Thoracic aorta (tissue), 2 donors: ENCODE data around the gene HS1BP3. TPM values are rescaled to one million over a fixed set of nuclear protein-coding genes. Genes with fewer than 3 reads are reported as not detected.

Source experiments
- ATAC-seq: fragments of 150-250 bp; one replicate; pipeline ENCODE4 v1.8.0; 2017; ENCODE audit warnings: low read depth; ENCODE audit not compliant: insufficient number of reproducible peaks, low FRiP score
- DNase-seq: peaks from one replicate; pipeline ENCODE4 v3.0.0-alpha.2; 2020; ENCODE audit warnings: low spot score
- H3K27ac ChIP-seq, 2 donors: fragments of 200-600 bp; sonication (generic); 1 replicate in 1 of 2; 2 replicates in 1 of 2; pipeline ENCODE4 v1.5.1; 2016; ENCODE audit warnings: mild to moderate bottlenecking in 2 of 2, moderate library complexity in 2 of 2
- H3K27me3 ChIP-seq: fragments of 200-600 bp; sonication (generic); replicated peaks from 2 replicates; pipeline ENCODE4 v1.6.0; 2016; ENCODE audit warnings: mild to moderate bottlenecking; ENCODE audit not compliant: insufficient read depth
- H3K36me3 ChIP-seq: fragments of 200-600 bp; sonication (generic); one replicate; pipeline ENCODE4 v1.5.1; 2016
- H3K4me1 ChIP-seq, 2 donors: fragments of 200-600 bp; sonication (generic); 1 replicate in 1 of 2; 2 replicates in 1 of 2; pipeline versions ENCODE4 v1.5.1 to v1.6.0; 2016; ENCODE audit warnings: low read depth in 2 of 2, mild to moderate bottlenecking in 1 of 2; ENCODE audit not compliant: control insufficient read depth in 1 of 2
- H3K4me3 ChIP-seq: fragments of 200-600 bp; sonication (generic); 2 replicates; pipeline ENCODE4 v1.5.1; 2016; ENCODE audit warnings: mild to moderate bottlenecking
- H3K9me3 ChIP-seq: fragments of 200-600 bp; sonication (generic); 2 replicates; pipeline ENCODE4 v1.5.1; 2016
- total RNA-seq, 2 donors: library from RNA; depleted of rRNA; stranded (reverse); fragments of >200 nt; gene quantifications; one replicate each; pipeline versions ENCODE4 v1.1.0 to v1.2.3, GENCODE V29; 2016
- TF ChIP-seq, protein P1 (sequence below): fragments of 200-600 bp; sonication (generic); IDR thresholded peaks from one replicate; pipeline ENCODE4 v1.5.1; 2019; ENCODE audit warnings: antibody characterized with exemption

The HS1BP3 gene
- total RNA-seq, 2 donors from 2014 or later: 40.7 to 65.8 TPM

DNA sequence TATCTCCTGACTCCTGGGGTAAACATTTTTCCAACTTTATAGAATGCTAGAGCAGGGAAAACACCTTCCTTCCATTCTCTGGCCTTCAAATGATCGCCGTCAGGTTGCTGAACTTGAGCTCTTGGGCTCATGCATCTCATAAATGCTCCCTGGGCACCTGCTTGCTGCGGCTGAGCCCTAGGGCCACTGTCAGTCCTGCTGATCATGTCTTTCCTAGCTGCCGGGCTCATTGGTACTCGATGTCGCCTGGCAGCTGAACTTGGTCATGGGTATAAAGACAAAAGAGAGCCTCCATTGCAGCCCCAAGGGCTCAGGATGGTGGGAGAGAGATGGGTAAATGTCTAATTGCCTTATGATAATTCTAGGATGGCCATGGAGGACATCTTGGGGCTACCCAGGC is 80.6 kb downstream of the HS1BP3 start:
- H3K27ac ChIP-seq: peak overlapping the region in 1 of 2 donors; percentile 50
- TF ChIP-seq, protein P1, sequence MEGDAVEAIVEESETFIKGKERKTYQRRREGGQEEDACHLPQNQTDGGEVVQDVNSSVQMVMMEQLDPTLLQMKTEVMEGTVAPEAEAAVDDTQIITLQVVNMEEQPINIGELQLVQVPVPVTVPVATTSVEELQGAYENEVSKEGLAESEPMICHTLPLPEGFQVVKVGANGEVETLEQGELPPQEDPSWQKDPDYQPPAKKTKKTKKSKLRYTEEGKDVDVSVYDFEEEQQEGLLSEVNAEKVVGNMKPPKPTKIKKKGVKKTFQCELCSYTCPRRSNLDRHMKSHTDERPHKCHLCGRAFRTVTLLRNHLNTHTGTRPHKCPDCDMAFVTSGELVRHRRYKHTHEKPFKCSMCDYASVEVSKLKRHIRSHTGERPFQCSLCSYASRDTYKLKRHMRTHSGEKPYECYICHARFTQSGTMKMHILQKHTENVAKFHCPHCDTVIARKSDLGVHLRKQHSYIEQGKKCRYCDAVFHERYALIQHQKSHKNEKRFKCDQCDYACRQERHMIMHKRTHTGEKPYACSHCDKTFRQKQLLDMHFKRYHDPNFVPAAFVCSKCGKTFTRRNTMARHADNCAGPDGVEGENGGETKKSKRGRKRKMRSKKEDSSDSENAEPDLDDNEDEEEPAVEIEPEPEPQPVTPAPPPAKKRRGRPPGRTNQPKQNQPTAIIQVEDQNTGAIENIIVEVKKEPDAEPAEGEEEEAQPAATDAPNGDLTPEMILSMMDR: no peak
- no peaks in the 10 kb centered on the region for H3K27me3 ChIP-seq
- H3K9me3 ChIP-seq: no peaks in the 10 kb centered on the region
- H3K4me3 ChIP-seq: no peak overlapping the region
- H3K36me3 ChIP-seq: no peaks in the 10 kb centered on the region
- ATAC-seq: no peak
- peaks cover 0 to 30% of the 10 kb centered on the region in 2 donors for H3K4me1 ChIP-seq
- no peak for DNase-seq

DNA sequence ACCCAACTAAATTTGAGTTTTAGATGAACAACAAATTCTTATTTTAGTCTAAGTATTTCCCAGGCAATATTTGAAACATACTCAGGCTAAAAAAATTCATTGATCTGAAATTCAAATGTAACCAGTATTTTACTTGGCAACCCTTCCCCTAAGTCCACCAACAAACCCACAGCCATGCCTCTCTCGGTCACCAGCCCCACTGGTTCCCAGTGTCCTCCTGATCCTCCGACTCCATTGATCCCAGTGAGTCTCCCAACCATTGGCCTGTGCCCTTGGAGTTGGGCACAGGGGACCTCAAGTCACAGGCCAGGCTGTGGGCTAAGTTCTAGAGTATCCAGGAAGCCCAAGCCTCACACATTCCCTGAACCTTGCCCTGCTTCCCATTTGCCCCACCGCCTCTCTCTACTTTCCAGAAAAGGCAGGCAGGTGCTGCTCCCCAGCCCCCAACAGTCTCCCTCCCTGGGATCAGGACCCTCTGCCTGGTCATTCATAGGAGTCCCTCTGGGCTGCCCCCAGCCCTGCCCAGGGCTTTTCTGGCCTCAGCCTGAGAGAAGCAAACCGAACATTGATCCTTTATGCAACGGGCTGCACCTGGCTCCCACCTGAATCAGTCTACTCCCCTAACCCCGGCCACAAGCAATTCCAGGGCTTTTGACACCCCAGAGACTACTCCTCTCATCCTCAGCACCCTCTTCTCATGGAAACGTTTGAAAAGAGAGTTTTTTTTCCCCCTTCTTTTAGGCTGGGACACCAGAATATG is 81.3 kb downstream of the HS1BP3 start:
- H3K27ac ChIP-seq: peak overlapping the region; percentile 39 to 50
- no peaks in the 10 kb centered on the region for H3K36me3 ChIP-seq
- H3K4me3 ChIP-seq: no peak overlapping the region
- TF ChIP-seq, protein P1: no peak
- ATAC-seq (no peak), DNase-seq (no peak)
- H3K4me1 ChIP-seq: peaks cover 0 to 30% of the 10 kb centered on the region in 2 donors
- no peaks in the 10 kb centered on the region for H3K27me3 ChIP-seq
- no peaks in the 10 kb centered on the region for H3K9me3 ChIP-seq

DNA sequence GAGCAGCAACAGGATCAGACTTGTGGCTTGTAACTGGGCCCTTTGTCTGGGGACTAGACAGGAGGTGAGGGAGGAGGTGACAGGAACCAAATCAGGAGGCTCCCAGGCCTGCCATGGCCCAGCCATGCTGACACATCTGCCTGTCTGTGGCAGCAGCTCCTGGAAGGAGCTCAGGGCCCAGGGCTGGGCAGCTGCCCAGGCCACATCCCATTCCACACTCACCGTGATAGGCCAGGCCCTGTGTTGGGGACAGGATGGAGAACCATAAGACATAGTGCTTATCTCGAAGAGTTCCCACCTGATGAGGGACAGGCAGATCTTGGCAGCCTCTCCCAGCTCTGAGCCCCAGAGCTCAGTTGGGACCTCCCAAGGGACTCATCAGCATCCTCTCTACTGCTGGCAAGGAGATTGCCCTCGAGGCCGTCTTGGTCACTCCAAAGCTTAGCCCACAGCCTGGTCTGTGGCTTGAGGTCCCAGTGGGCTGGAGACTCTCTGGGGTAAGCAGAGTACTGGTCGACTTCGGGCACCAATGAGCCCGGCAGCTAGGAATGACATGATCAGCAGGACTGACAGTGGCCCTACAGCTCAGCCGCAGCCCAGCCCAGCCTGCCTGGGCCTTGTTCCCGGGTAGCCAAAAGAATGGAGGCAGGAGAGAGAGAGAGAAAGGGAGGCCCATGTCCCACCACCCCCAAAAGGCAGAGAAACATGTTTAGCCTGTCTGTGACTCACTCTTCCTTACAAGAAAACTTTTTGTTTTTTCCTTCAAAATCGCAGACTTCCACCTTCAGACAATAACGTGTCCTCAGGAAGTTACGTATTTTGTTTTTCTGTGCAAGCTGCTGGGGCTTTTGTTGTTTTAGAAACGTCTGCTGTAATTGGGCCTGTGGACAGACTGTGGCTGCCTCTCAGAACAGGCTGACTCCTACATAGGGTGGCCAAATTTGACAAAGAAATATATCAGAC is 82.1 kb downstream of the HS1BP3 start:
- Histone ChIP-seq H3K4me1 (peaks cover 0 to 30% of the 10 kb centered on the region in 2 donors), H3K4me3 (no peak overlapping the region), H3K9me3 (no peaks in the 10 kb centered on the region), H3K27me3 (no peaks in the 10 kb centered on the region), H3K27ac (peak overlapping the region; percentile 62 to 84), H3K36me3 (no peaks in the 10 kb centered on the region)
- ATAC-seq (no peak), DNase-seq (no peak)
- TF ChIP-seq, protein P1: no peak

- DNase-seq: no peak
- TF ChIP-seq, protein P1: no peak
- peaks cover 0 to 30% of the 10 kb centered on the region in 2 donors for H3K4me1 ChIP-seq
Observed at GRCh38 chr2:20567926-20568179, 83.0 kb downstream of the HS1BP3 start.

More at GRCh38 chr2:20567926-20568179, 83.0 kb downstream of the HS1BP3 start:
- Histone ChIP-seq H3K27ac (peak overlapping the region in 1 of 2 donors; percentile 84), H3K27me3 (no peaks in the 10 kb centered on the region), H3K36me3 (no peaks in the 10 kb centered on the region), H3K4me3 (no peak overlapping the region), H3K9me3 (no peaks in the 10 kb centered on the region)
- ATAC-seq: no peak

Other genes starting within 250 kb of the HS1BP3 start
- 1,000 to 10,000 TPM in 1 of 2 donors, 100 to 1,000 TPM in 1; 805 to 1,722 TPM for gene RHOB, start 204.0 kb downstream of the HS1BP3 start, total RNA-seq
- 10 to 100 TPM; 39.7 to 40.7 TPM for gene GDF7, start 16.0 kb upstream of the HS1BP3 start, total RNA-seq
- gene LDAH, start 172.0 kb upstream of the HS1BP3 start, total RNA-seq: 10 to 100 TPM; 14.5 to 19.8 TPM